ENCODE measurements around the gene EYA2. TPM values are rescaled to one million over a fixed set of nuclear protein-coding genes. Genes with fewer than 3 reads are reported as not detected.

The EYA2 gene
- polyA plus RNA-seq, 1 donor (not counting 4 experiments of a cell fraction or from before 2014, with no cell fraction given): not detected

GRCh38 chr20:46985250-46985649 is 90.6 kb downstream of the EYA2 start:
- dilution Hi-C loops (cut with MboI; ENCODE audit: extremely low pct_ligation_motif_present, low sequenced_read_pairs): no loop called here
- Histone ChIP-seq H3K4me3 (ENCODE audit: control insufficient read depth in 2 of 3, extremely low read depth in 1 of 3, insufficient read depth in 2 of 3, low read depth in 1 of 3, low read length in 3 of 3) (no peak overlapping the region), H3K9me1 (ENCODE audit: control insufficient read depth, extremely low read depth, insufficient read depth, low read length) (no peaks in the 10 kb centered on the region), H3K79me2 (ENCODE audit: control insufficient read depth, insufficient read depth, low read length) (no peaks in the 10 kb centered on the region), H4K20me1 (ENCODE audit: control insufficient read depth, extremely low read depth, insufficient read depth, low read length) (no peaks in the 10 kb centered on the region), H3K9ac (ENCODE audit: control insufficient read depth, extremely low read depth, insufficient read depth, low read length) (no peak overlapping the region), H3K4me1 (ENCODE audit: control insufficient read depth, extremely low read depth, insufficient read depth, low read length) (no peaks in the 10 kb centered on the region), H3K27me3 (ENCODE audit: control insufficient read depth, extremely low read depth, insufficient read depth, low read length) (no peaks in the 10 kb centered on the region), H2AFZ (ENCODE audit: control insufficient read depth, low read length) (no peak overlapping the region), H3K9me3 (ENCODE audit: control insufficient read depth, low read depth, low read length) (no peaks in the 10 kb centered on the region), H3K36me3 (ENCODE audit: control insufficient read depth in 2 of 2, extremely low read depth in 1 of 2, insufficient read depth in 2 of 2, low read length in 2 of 2) (no peaks in the 10 kb centered on the region), H3K4me2 (ENCODE audit: control insufficient read depth, extremely low read depth, insufficient read depth, low read depth, low read length) (no peak overlapping the region), H3K27ac (ENCODE audit: control insufficient read depth, insufficient read depth, low read length) (no peak overlapping the region)
- no peak for TF ChIP-seq CTCF (optimal IDR thresholded peaks at IDR 0.05 in 1 of 3, IDR thresholded peaks at IDR 0.05 in 1 of 3, conservative IDR thresholded peaks at IDR 0.05 in 1 of 3; ENCODE audit: extremely low read depth in 1 of 3, insufficient read depth in 2 of 3, low read length in 3 of 3)
- DNase-seq (ENCODE audit: low read depth, low spot score) (no peak), FAIRE-seq (no peak)

- H3K9ac ChIP-seq (ENCODE audit: control insufficient read depth, extremely low read depth, insufficient read depth, low read length): no peak overlapping the region
- H3K36me3 ChIP-seq (ENCODE audit: control insufficient read depth in 2 of 2, extremely low read depth in 1 of 2, insufficient read depth in 2 of 2, low read length in 2 of 2): no peaks in the 10 kb centered on the region
- H3K27me3 ChIP-seq (ENCODE audit: control insufficient read depth, extremely low read depth, insufficient read depth, low read length): no peaks in the 10 kb centered on the region
- no peak overlapping the region for H3K4me2 ChIP-seq (ENCODE audit: control insufficient read depth, extremely low read depth, insufficient read depth, low read depth, low read length)
- TF ChIP-seq CTCF (optimal IDR thresholded peaks at IDR 0.05 in 1 of 3, IDR thresholded peaks at IDR 0.05 in 1 of 3, conservative IDR thresholded peaks at IDR 0.05 in 1 of 3; ENCODE audit: extremely low read depth in 1 of 3, insufficient read depth in 2 of 3, low read length in 3 of 3): no peak
- no peak for TF ChIP-seq EZH2 (IDR thresholded peaks at IDR 0.05; ENCODE audit: low read length)
- no peak overlapping the region for H2AFZ ChIP-seq (ENCODE audit: control insufficient read depth, low read length)
- no peaks in the 10 kb centered on the region for H3K9me1 ChIP-seq (ENCODE audit: control insufficient read depth, extremely low read depth, insufficient read depth, low read length)
- no peak for FAIRE-seq
- dilution Hi-C loops (cut with MboI; ENCODE audit: extremely low pct_ligation_motif_present, low sequenced_read_pairs): no loop called here
- no peak overlapping the region for H3K4me3 ChIP-seq (ENCODE audit: control insufficient read depth in 2 of 3, extremely low read depth in 1 of 3, insufficient read depth in 2 of 3, low read depth in 1 of 3, low read length in 3 of 3)
- no peaks in the 10 kb centered on the region for H3K79me2 ChIP-seq (ENCODE audit: control insufficient read depth, insufficient read depth, low read length)
- no peak overlapping the region for H3K27ac ChIP-seq (ENCODE audit: control insufficient read depth, insufficient read depth, low read length)
- no peaks in the 10 kb centered on the region for H3K9me3 ChIP-seq (ENCODE audit: control insufficient read depth, low read depth, low read length)
- H4K20me1 ChIP-seq (ENCODE audit: control insufficient read depth, extremely low read depth, insufficient read depth, low read length): no peaks in the 10 kb centered on the region
- H3K4me1 ChIP-seq (ENCODE audit: control insufficient read depth, extremely low read depth, insufficient read depth, low read length): no peaks in the 10 kb centered on the region
- DNase-seq (ENCODE audit: low read depth, low spot score): no peak
Observed at GRCh38 chr20:46985671-46986070, 91.0 kb downstream of the EYA2 start.
